ENCODE data around the gene OR10A4.

DNA sequence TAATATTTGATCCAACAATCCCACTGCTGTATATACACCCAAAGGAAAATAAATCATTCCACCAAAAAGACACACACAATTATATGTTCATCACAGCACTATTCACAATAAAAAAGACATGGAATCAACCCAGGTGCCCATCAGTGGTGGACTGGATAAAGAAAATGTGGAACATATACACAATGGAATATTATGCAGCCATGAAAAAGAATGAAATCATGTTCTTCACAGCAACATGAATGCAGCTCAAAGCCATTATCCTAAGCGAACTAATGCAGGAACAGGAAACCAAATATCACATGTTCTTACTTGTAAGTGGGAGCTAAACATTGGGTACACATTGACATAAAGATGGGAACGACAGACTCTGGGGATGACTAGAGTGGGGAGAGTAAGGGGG is 43.3 kb downstream of the OR10A4 start:
- TF ChIP-seq MEIS1 (CRISPR knock-in tag; IDR thresholded peaks at IDR 0.05; ENCODE audit: borderline replicate concordance), result no peak
- TF ChIP-seq, protein P1, sequence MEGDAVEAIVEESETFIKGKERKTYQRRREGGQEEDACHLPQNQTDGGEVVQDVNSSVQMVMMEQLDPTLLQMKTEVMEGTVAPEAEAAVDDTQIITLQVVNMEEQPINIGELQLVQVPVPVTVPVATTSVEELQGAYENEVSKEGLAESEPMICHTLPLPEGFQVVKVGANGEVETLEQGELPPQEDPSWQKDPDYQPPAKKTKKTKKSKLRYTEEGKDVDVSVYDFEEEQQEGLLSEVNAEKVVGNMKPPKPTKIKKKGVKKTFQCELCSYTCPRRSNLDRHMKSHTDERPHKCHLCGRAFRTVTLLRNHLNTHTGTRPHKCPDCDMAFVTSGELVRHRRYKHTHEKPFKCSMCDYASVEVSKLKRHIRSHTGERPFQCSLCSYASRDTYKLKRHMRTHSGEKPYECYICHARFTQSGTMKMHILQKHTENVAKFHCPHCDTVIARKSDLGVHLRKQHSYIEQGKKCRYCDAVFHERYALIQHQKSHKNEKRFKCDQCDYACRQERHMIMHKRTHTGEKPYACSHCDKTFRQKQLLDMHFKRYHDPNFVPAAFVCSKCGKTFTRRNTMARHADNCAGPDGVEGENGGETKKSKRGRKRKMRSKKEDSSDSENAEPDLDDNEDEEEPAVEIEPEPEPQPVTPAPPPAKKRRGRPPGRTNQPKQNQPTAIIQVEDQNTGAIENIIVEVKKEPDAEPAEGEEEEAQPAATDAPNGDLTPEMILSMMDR (tag by site-specific recombination; IDR thresholded peaks at IDR 0.05), result no peak
- no peak for TF ChIP-seq PRDM1 (tag by site-specific recombination; IDR thresholded peaks at IDR 0.05)
- no peak for TF ChIP-seq ZNF549 (tag by site-specific recombination; IDR thresholded peaks at IDR 0.05)
- TF ChIP-seq ZNF670 (tag by site-specific recombination; IDR thresholded peaks at IDR 0.05; ENCODE audit: low read depth), result no peak
- TF ChIP-seq SCRT2 (tag by site-specific recombination; IDR thresholded peaks at IDR 0.05), result no peak
- TF ChIP-seq, protein P2, sequence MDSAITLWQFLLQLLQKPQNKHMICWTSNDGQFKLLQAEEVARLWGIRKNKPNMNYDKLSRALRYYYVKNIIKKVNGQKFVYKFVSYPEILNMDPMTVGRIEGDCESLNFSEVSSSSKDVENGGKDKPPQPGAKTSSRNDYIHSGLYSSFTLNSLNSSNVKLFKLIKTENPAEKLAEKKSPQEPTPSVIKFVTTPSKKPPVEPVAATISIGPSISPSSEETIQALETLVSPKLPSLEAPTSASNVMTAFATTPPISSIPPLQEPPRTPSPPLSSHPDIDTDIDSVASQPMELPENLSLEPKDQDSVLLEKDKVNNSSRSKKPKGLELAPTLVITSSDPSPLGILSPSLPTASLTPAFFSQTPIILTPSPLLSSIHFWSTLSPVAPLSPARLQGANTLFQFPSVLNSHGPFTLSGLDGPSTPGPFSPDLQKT (IDR thresholded peaks at IDR 0.05; ENCODE audit: borderline replicate concordance, low read depth, low read length), result no peak
- TF ChIP-seq, protein P3, sequence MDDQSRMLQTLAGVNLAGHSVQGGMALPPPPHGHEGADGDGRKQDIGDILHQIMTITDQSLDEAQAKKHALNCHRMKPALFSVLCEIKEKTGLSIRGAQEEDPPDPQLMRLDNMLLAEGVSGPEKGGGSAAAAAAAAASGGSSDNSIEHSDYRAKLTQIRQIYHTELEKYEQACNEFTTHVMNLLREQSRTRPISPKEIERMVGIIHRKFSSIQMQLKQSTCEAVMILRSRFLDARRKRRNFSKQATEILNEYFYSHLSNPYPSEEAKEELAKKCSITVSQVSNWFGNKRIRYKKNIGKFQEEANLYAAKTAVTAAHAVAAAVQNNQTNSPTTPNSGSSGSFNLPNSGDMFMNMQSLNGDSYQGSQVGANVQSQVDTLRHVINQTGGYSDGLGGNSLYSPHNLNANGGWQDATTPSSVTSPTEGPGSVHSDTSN (CRISPR knock-in tag; IDR thresholded peaks at IDR 0.05), result no peak
